T-helper 17 cell (primary cell): ENCODE results near the gene NFILZ. TPM values are rescaled to one million over a fixed set of nuclear protein-coding genes. Genes with fewer than 3 reads are reported as not detected.

Source experiments
- ATAC-seq: fragments of 150-1000 bp; cut with Tn5 transposase; 2 replicates; pipeline ENCODE4 v1.10.0; 2021; ENCODE audit warnings: mild to moderate bottlenecking, moderate library complexity
- DNase-seq, 3 donors: peaks; one replicate each; pipeline versions ENCODE4 v3.0.0 to v3.0.0-alpha.2; 2020 to 2021
- H3K9me3 ChIP-seq: one replicate; pipeline ENCODE4 v1.7.0; 2013; ENCODE audit warnings: low read length, mild to moderate bottlenecking; ENCODE audit not compliant: control insufficient read depth, poor library complexity, severe bottlenecking
- H3K27ac Mint-ChIP-seq: one replicate; pipeline ENCODE4 v1.8.0; 2022; ENCODE audit warnings: mild to moderate bottlenecking, moderate library complexity, mixed read lengths
- H3K27me3 Mint-ChIP-seq: one replicate; pipeline ENCODE4 v1.8.0; 2022; ENCODE audit warnings: mixed read lengths
- H3K36me3 Mint-ChIP-seq: one replicate; pipeline ENCODE4 v1.8.0; 2022; ENCODE audit warnings: low read depth, mixed read lengths
- H3K4me1 Mint-ChIP-seq: one replicate; pipeline ENCODE4 v1.8.0; 2022; ENCODE audit warnings: mild to moderate bottlenecking, mixed read lengths
- H3K4me3 Mint-ChIP-seq: one replicate; pipeline ENCODE4 v1.8.0; 2022; ENCODE audit warnings: mild to moderate bottlenecking, moderate library complexity, mixed read lengths
- total RNA-seq, 4 donors: library from RNA in 2 of 4; stranded (reverse) in 2 of 4; gene quantifications; one replicate each; pipeline ENCODE4 v1.2.3 and lab custom pipeline; 2022 to 2026

NFILZ gene
- total RNA-seq, 2 donors from 2014 or later: not detected

DNA sequence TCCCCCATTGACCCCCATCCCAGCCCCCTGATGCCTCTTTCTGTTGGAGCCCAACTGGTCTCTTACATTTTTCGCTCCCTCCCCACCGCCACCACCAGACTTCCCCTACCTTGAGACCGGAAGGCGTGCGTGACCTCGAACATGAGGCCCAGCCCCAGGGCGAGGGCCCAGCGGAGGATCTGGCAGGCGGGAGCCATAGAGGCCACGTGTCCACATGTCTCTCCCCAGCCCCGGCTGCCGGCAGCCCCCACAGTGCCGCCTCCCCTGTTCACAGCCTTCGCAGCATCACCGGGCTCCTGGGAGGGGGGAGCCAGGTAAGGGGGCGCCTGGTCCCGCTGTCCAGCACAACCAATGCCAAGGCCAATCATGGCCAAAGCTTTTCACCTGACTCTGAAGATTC lies 24.9 kb upstream of the NFILZ start:
- Mint-ChIP-seq H3K27ac (no peak overlapping the region), H3K4me3 (no peak overlapping the region), H3K36me3 (peaks cover 10% of the 10 kb centered on the region), H3K4me1 (peaks cover 25% of the 10 kb centered on the region), H3K27me3 (peaks cover 4% of the 10 kb centered on the region)
- no peak for DNase-seq
- no peaks in the 10 kb centered on the region for H3K9me3 ChIP-seq
- no peak for ATAC-seq

GRCh38 chr19:8607386-8607785 lies 23.0 kb upstream of the NFILZ start:
- DNase-seq (no peak), ATAC-seq (no peak)
- Mint-ChIP-seq H3K27me3 (peaks cover 4% of the 10 kb centered on the region), H3K36me3 (peaks cover 10% of the 10 kb centered on the region), H3K4me3 (no peak overlapping the region), H3K27ac (no peak overlapping the region), H3K4me1 (peaks cover 27% of the 10 kb centered on the region)
- no peaks in the 10 kb centered on the region for H3K9me3 ChIP-seq

- peaks cover 4% of the 10 kb centered on the region for H3K27me3 Mint-ChIP-seq
- ATAC-seq: no peak
- peak overlapping the region; percentile 71 for H3K27ac Mint-ChIP-seq
- no peaks in the 10 kb centered on the region for H3K9me3 ChIP-seq
- H3K4me1 Mint-ChIP-seq: peaks cover 29% of the 10 kb centered on the region
- DNase-seq: no peak
- peak overlapping the region; percentile 88 for H3K4me3 Mint-ChIP-seq
- H3K36me3 Mint-ChIP-seq: peaks cover 10% of the 10 kb centered on the region
Observed at GRCh38 chr19:8608941-8609278, 21.5 kb upstream of the NFILZ start.

GRCh38 chr19:8609279-8610040 lies 21.0 kb upstream of the NFILZ start:
- peak overlapping the region; percentile 100 for H3K4me3 Mint-ChIP-seq
- peaks cover 29% of the 10 kb centered on the region for H3K4me1 Mint-ChIP-seq
- H3K9me3 ChIP-seq: no peaks in the 10 kb centered on the region
- H3K27me3 Mint-ChIP-seq: peaks cover 4% of the 10 kb centered on the region
- ATAC-seq: peak; percentile 32
- peaks cover 10% of the 10 kb centered on the region for H3K36me3 Mint-ChIP-seq
- no peak for DNase-seq
- peak overlapping the region; percentile 96 for H3K27ac Mint-ChIP-seq

DNA sequence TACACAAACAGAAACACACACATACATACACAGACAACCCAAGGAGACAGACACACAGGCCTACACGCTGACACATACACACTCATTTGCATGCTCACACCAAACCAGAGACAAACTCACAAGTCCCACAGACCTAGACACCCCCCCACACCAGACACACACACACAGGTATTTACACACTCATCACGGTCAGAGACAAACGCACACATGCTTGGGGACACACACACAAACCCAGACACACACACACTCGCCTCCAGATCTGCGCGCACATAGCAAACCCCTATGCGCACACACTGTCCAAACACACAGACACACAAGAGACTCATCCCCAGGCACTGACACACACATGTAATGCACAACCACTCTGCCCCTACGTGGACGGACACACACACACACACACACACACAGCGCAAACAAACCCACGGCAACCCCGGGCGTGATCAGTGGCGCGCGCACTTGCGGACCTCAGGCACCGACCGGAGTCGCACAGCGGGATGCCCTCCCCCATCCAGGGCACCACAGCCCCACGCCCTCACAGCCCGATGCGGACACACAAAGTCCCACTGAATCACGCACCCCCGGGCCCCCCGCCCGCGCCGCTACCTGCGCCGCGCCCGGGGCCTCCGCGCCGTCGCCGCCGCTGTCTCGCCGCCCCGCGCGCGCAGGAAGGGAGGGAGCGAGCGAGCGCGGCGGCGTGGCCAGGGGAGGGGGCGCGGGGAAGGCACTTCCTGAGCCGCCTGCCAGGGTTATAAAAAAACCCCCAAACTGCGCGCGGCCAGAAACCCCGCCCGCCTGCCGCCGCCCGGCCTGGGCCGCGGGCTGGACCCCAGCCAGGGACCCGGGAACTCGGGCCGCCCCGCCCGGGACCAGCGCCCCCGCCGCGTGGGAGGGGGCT lies 20.1 kb upstream of the NFILZ start, which contains the start of gene ADAMTS10:
Gene ADAMTS10, minus strand, starts transcription at position 675 of the 895 bp plus-strand sequence. CDS start 5,005 bp downstream, outside the sequence.
- peaks cover 4% of the 10 kb centered on the region for H3K27me3 Mint-ChIP-seq
- DNase-seq: peak; percentile 16 to 34 (median 26)
- H3K4me1 Mint-ChIP-seq: peaks cover 33% of the 10 kb centered on the region
- peaks cover 10% of the 10 kb centered on the region for H3K36me3 Mint-ChIP-seq
- peak within 1 kb of the TSS; percentile 96 for H3K27ac Mint-ChIP-seq
- no peaks in the 10 kb centered on the region for H3K9me3 ChIP-seq
- peak within 1 kb of the TSS; percentile 100 for H3K4me3 Mint-ChIP-seq
- peak; percentile 71 for ATAC-seq

GRCh38 chr19:8610936-8611300 lies 19.5 kb upstream of the NFILZ start:
- Mint-ChIP-seq H3K36me3 (peaks cover 10% of the 10 kb centered on the region), H3K4me1 (peaks cover 37% of the 10 kb centered on the region), H3K27me3 (peaks cover 4% of the 10 kb centered on the region), H3K4me3 (no peak overlapping the region), H3K27ac (no peak overlapping the region)
- H3K9me3 ChIP-seq: no peaks in the 10 kb centered on the region
- no peak for DNase-seq
- no peak for ATAC-seq

GRCh38 chr19:8611391-8611876 lies 19.0 kb upstream of the NFILZ start:
- Mint-ChIP-seq H3K27me3 (peaks cover 4% of the 10 kb centered on the region), H3K36me3 (peaks cover 10% of the 10 kb centered on the region), H3K27ac (peak overlapping the region; percentile 21), H3K4me3 (peak overlapping the region; percentile 43), H3K4me1 (peaks cover 37% of the 10 kb centered on the region)
- H3K9me3 ChIP-seq: no peaks in the 10 kb centered on the region
- DNase-seq: no peak
- no peak for ATAC-seq

DNA sequence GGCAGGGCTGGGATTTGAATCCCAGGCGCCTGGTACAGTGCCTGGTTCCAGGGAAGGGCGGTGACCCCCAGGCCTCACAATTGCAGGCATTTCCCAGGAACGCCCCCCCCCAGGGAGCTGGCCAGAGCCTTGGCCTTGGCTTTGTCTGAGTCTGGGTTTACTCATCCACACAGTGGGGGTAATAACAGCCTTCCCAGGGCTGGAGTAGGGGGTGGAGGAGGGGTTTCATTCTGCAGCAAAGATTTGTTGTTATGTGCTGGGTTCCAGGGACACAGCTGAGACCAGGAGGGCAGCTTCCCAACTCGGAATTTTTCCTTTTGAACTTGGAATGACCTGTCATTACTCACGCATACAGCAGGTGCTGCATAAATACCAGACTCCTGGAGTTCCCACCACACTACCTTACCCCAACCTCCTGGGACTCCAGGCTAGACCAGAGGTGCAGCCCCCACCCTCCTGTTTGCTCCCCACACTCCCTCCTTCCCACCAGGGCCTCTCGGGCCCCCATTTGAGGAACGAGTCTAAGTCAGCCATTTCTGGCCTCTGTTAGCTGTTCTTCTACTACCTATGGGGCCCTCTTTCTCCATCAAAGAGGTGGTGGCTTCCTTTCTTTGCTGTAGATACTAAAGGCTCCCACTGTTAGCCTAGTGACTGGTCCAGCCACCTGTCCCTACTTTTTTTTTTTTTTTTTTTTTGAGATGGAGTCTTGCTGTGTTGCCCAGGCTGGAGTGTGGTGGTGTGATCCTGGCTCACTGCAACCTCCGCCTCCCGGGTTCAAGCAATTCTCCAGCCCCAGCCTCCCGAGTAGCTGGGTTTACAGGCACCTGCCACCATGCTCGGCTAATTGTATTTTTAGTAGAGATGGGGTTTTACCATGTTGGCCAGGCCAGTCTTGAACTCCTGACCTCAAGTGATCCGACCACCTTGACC lies 18.3 kb upstream of the NFILZ start:
- DNase-seq (no peak), ATAC-seq (peak; percentile 39)
- Mint-ChIP-seq H3K4me3 (peak overlapping the region; percentile 87), H3K4me1 (peaks cover 34% of the 10 kb centered on the region), H3K27me3 (peaks cover 4% of the 10 kb centered on the region), H3K27ac (peak overlapping the region; percentile 56), H3K36me3 (peaks cover 6% of the 10 kb centered on the region)
- no peaks in the 10 kb centered on the region for H3K9me3 ChIP-seq

GRCh38 chr19:8612807-8613171 lies 17.6 kb upstream of the NFILZ start:
- ATAC-seq (no peak), DNase-seq (no peak)
- peaks cover 32% of the 10 kb centered on the region for H3K4me1 Mint-ChIP-seq
- no peaks in the 10 kb centered on the region for H3K9me3 ChIP-seq
- H3K27ac Mint-ChIP-seq: peak overlapping the region; percentile 56
- peaks cover 4% of the 10 kb centered on the region for H3K27me3 Mint-ChIP-seq
- peak overlapping the region; percentile 50 for H3K4me3 Mint-ChIP-seq
- peaks cover 6% of the 10 kb centered on the region for H3K36me3 Mint-ChIP-seq

DNA sequence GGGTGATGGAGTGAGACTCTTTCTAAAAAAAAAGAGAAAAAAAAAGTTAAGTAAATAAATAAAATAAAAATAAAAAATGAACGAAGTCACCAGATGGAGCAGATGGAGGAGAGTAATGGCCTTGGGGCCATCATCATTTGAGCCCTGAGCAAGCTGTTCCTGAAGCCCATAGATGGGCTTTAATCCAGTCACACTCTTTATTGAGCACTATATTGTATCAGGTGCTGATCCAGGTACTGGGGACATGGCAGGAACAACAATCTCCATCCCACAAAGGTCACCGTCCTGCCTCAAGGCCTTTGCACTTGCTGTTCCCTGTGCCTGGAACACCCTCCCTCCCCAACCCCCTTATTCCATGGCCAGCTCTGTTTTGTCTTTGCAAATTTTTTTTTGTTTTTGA lies 16.0 kb upstream of the NFILZ start:
- no peak overlapping the region for H3K4me3 Mint-ChIP-seq
- no peak for DNase-seq
- peaks cover 4% of the 10 kb centered on the region for H3K27me3 Mint-ChIP-seq

DNA sequence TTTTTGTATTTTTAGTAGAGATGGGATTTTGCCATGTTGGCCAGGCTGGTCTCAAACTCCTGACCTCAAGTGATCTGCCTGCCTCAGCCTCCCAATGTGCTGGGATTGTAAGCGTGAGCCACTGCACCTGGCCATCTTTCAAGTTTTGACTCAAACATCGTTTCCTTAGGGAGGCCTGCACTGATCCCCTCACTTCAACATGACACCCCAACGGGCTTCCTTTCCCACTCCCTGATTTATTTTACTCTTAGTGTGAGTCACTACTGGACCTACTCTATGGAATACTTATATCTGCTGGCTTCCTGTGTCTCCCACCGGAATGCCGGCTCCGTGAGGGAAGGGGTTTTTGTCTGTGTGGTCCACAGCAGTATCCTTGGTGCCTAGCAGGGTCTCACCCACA lies 15.4 kb upstream of the NFILZ start:
- H3K27ac Mint-ChIP-seq: no peak overlapping the region
- H3K36me3 Mint-ChIP-seq: peaks cover 4% of the 10 kb centered on the region
- H3K27me3 Mint-ChIP-seq: peaks cover 3% of the 10 kb centered on the region
- DNase-seq (no peak), ATAC-seq (no peak)
- peaks cover 16% of the 10 kb centered on the region for H3K4me1 Mint-ChIP-seq
- peak overlapping the region; percentile 5 for H3K4me3 Mint-ChIP-seq
- no peaks in the 10 kb centered on the region for H3K9me3 ChIP-seq

More for the DNA sequence above, 16.0 kb upstream of the NFILZ start:
- peaks cover 6% of the 10 kb centered on the region for H3K36me3 Mint-ChIP-seq
- ATAC-seq: no peak
- peaks cover 21% of the 10 kb centered on the region for H3K4me1 Mint-ChIP-seq
- H3K27ac Mint-ChIP-seq: no peak overlapping the region
- H3K9me3 ChIP-seq: no peaks in the 10 kb centered on the region

DNA sequence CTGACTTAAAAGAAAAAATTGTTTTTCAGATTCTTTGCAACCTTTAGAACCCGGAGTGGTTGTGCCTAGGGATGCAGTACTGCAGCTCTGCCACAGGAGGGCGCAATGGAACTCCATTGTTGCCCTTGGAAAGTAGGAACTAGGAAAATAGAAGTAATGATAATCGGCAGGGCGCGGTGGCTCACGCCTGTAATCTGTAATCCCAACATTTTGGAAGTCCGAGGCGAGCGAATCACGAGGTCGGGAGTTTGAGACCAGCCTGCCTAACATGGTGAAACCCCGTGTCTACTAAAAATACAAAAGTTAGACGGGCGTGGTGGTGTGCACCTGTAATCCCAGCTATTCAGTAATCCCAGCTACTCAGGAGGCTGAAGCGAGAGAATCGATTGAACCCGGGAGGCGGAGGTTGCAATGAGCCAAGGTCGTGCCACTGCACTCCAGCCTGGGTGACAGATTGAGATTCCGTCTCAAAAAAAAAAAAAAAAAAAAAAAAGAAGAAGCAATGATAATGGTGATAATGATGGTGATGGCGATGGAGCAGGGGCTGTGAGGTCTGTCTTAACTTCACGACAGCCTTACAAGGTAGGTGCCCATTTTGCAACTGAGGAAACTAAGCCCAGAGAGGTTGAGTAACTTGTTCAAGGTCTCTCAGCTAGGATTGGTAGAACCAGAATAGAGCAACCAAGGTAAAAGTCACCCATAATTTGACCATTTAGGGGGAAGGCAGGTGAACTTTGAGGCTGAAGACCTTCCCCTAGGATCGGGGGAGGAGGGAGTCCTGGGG lies 14.4 kb upstream of the NFILZ start:
- Mint-ChIP-seq H3K27ac (peak overlapping the region; percentile 70), H3K4me3 (no peak overlapping the region), H3K27me3 (peaks cover 10% of the 10 kb centered on the region), H3K36me3 (no peaks in the 10 kb centered on the region), H3K4me1 (peaks cover 12% of the 10 kb centered on the region)
- H3K9me3 ChIP-seq: no peaks in the 10 kb centered on the region
- ATAC-seq (peak; percentile 63), DNase-seq (peak; percentile 41 to 63 (median 43))
